ENCODE data around the gene CACNA1B. TPM values are rescaled to one million over a fixed set of nuclear protein-coding genes. Genes with fewer than 3 reads are reported as not detected.

CACNA1B gene
- total and polyA plus RNA-seq, 8 donors, result 0.16 to 1.3 (median 0.31) TPM

DNA sequence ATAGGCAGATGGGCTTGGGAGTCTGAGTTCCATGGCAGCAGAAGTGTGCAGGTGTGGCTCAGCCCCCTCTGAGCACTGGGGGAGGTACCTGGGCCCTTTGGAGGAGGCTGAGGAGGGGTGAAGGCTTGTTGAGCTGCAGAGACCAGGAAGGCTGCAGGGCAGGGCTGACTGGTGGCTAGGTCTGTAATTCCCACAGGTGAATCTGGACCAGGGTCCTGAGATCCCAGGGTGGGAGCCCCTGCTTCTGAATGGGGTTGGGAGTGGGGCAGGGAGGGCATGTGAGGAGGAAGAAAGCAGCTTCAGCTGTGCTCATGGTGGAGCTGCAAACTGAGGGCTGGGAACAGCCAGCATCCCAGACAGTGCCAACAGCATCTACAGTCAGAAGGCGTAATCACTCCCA, 111.1 kb downstream of the CACNA1B start:
- FAIRE-seq (no peak), DNase-seq (no peak), ATAC-seq (no peak)
- H3K4me3 ChIP-seq, result no peak overlapping the region
- no peak overlapping the region for H3K27ac ChIP-seq
- H3K9me3 ChIP-seq, result no peaks in the 10 kb centered on the region
- no peaks in the 10 kb centered on the region for H3K36me3 ChIP-seq
- H3K27me3 ChIP-seq, result no peaks in the 10 kb centered on the region
- intact Hi-C loops (cut with DNase I), result no loop called here
- no peaks in the 10 kb centered on the region for H3K4me1 ChIP-seq
- 74 to 90% methylated on average over 1 of the region's 1 CpG for WGBS, 2 donors
- no peak for TF ChIP-seq CTCF (IDR thresholded peaks at IDR 0.05)

DNA sequence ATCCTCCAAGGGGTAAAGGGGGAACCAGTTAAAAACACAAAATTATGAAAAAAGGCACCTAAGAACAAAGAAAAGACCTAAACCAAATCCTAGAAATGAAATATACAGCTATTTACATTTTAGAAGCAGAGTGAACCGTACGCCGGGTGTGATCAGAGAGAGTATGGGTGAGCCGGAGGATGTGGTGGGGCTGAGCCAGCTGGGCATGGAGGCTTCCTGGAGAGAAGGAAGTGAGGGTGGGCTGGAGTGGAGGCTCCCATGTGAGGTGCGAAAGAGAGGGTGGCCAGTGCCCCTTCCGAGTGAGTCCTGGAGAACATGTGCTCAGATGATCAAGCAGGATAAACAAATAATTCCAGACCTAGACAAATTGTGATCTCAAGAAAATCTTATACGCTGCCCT, 111.6 kb downstream of the CACNA1B start:
- H3K4me3 ChIP-seq, result no peak overlapping the region
- FAIRE-seq (no peak), DNase-seq (no peak), ATAC-seq (no peak)
- H3K27ac ChIP-seq, result no peak overlapping the region
- no peaks in the 10 kb centered on the region for H3K9me3 ChIP-seq
- TF ChIP-seq CTCF (IDR thresholded peaks at IDR 0.05), result no peak
- no peaks in the 10 kb centered on the region for H3K27me3 ChIP-seq
- intact Hi-C loops (cut with DNase I), result no loop called here
- no peaks in the 10 kb centered on the region for H3K4me1 ChIP-seq
- no peaks in the 10 kb centered on the region for H3K36me3 ChIP-seq
- 82 to 83% methylated on average over 7 of the region's 7 CpGs for WGBS, 2 donors

DNA sequence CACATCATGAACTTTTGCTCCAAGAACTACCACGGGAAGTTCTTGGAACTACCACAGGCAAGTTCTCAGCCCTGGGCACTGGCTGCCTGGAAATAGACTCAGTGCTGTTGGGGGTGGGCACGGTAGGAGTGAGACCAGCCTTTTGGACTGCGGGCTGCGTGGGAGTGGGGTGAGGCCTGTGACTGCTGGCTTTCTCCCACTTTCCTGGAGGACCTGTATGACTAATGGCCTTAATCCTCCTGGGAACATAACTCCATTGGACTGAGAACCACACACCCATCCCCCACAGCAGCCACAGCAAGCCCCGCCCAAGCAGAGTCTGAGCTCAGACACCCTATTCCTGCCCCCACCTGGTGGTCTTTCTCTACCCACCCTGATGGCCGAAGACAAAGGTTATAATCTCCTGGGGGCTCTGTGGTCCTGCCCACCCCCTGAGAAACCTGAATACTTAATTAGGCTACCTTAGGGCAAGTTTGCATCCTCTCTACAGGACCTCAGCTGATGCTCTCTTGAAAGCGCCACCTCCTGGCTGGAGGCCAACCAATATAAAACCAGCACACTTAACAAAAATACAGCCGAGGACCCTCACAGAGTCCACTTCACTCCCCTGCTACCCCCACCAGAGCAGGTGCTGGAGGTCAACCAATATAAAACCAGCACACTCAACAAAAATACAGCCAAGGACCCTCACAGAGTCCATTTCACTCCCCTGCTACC, 112.6 kb downstream of the CACNA1B start:
- FAIRE-seq (no peak), ATAC-seq (no peak), DNase-seq (no peak)
- H3K9me3 ChIP-seq, result no peaks in the 10 kb centered on the region
- H3K4me1 ChIP-seq, result no peaks in the 10 kb centered on the region
- intact Hi-C loops (cut with DNase I), result no loop called here
- H3K27ac ChIP-seq, result no peak overlapping the region
- H3K36me3 ChIP-seq, result no peaks in the 10 kb centered on the region
- WGBS, 2 donors, result 73 to 81% methylated on average over 8 of the region's 8 CpGs
- H3K27me3 ChIP-seq, result no peaks in the 10 kb centered on the region
- no peak for TF ChIP-seq CTCF (IDR thresholded peaks at IDR 0.05)
- H3K4me3 ChIP-seq, result no peak overlapping the region

DNA sequence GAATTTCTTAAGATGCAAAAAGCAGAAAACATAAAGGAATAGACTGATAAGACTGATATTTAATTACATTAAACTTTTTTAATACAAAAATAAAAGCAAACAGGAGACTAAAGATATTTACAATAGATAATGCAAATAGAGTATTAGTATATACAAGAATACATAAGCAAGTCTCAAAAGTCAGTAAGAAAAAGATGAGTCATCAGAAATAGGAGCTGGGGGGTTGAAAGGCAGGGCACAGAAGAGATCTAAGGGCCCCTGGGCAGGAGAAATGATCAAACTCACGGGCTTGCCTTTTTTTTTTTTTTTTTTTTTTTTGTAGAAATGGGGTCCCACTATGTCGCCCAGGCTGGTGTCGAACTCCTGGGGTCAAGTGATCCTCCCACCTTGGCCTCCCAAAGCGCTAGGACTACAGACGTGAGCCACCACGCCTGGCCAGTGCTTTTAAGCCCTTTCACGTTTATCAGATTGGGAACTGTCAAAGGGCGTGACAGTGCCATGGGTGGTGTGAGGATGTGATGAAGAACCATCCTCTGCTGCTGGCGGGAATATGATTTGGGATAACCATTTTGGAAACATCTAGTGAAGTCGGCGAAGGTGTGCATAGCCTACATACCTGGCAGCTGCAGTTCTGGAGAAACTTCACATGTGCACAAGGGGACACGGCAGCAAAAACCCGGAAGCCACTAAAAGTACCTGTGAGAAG, 126.1 kb downstream of the CACNA1B start:
- no peaks in the 10 kb centered on the region for H3K4me1 ChIP-seq
- H3K27me3 ChIP-seq, result no peaks in the 10 kb centered on the region
- ATAC-seq (no peak), DNase-seq (no peak), FAIRE-seq (no peak)
- H3K4me3 ChIP-seq, result no peak overlapping the region
- TF ChIP-seq CTCF (IDR thresholded peaks at IDR 0.05), result no peak
- no peaks in the 10 kb centered on the region for H3K36me3 ChIP-seq
- intact Hi-C loops (cut with DNase I), result no loop called here
- H3K9me3 ChIP-seq, result no peaks in the 10 kb centered on the region
- H3K27ac ChIP-seq, result no peak overlapping the region
- WGBS, 2 donors, result 77 to 91% methylated on average over 13 of the region's 13 CpGs

Data from pancreas (tissue), 10 donors.